ENCODE results near the gene BOLA3.
"Not testable (repeated sequence)": the region's sequence is repeated elsewhere in the genome, so short reads cannot be mapped to it uniquely, and the experiment has no call there.

BOLA3 gene, protein sequence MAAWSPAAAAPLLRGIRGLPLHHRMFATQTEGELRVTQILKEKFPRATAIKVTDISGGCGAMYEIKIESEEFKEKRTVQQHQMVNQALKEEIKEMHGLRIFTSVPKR

GRCh38 chr2:74147727-74148456 is at the start of gene BOLA3:
Gene BOLA3 (minus strand): TSS chr2:74147912. CDS start chr2:74147874, 38 bp downstream.
- peak; percentile 79 for DNase-seq

GRCh38 chr2:74197049-74197448 is 49.3 kb upstream of the BOLA3 start:
- DNase-seq: no peak

GRCh38 chr2:74194799-74195198 is 47.1 kb upstream of the BOLA3 start:
- DNase-seq: no peak

DNA sequence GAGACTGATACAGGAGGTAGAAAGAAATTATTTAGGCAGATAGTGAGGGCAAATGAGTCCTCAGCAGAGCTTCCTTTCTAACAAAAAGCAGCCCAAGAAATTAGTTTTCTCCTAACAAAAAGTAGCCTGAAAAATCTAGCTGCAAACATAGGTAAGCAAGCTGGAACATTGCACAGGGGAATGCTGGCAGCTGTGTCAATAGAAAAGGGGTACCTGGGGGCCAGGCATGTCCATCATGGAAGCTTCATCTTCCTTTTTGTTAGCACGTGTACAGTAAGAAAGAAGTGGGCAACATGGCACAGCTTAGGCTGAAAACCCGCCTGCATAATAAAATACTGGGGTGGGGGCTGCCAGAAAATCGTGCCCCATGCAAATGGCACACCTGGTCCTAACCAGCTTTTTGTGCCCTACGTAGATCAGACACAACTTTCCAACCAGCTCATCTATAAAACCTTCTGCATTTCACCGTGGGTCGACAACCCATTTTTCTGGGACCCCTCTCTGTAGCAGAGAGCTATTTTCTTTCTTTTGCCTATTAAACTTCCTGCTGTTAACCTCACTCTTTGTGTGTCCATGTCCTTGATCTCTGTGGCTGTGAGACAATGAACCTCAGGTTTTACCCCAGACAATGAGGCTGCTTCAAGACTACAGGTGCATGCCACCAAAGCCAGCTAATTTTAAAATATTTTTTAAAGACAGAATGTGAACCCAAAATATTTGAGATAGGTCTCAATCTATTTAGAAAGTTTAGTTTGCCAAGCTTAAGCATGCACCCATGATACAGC is 44.1 kb upstream of the BOLA3 start:
- no peak for DNase-seq

DNA sequence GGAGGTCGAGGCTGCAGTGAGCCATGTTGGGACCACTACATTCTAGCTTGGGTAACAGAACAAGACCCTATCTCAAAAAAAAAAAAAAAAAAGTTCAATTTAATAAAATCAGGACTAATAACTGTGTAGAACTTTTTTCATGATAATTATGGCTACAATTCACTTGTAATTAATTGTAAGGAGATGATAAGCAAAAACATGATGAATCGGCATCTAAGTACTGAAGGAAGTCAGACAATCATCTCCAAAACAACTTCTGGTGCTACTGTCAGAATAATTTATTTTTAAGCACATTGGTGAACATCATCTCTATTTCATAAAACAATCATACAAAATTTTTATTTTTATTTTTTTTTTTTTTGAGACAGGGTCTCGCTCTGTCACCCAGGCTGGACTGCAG is 41.0 kb upstream of the BOLA3 start:
- DNase-seq: no peak

GRCh38 chr2:74188018-74188601 is 40.4 kb upstream of the BOLA3 start:
- no peak for DNase-seq

DNA sequence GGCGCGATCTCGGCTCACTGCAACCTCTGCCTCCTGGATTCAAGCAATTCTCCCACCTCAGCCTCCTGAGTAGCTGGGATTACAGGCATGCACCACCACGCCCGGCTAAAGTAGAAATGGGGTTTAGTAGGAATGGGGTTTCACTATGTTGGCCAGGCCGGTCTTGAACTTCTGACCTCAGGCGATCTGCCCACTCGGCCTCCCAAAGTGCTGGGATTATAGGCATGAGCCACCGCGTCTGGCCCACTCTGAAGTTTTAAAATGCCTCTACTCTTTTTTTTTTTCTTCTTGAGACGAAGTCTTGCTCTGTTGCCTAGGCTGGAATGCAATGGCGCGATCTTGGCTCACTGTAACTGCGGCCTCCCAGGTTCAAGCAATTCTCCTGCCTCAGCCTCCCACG is 39.0 kb upstream of the BOLA3 start:
- not testable (repeated sequence) for DNase-seq

GRCh38 chr2:74186038-74186437 is 38.3 kb upstream of the BOLA3 start:
- DNase-seq: no peak

- no peak for DNase-seq
Observed at GRCh38 chr2:74183878-74184277, 36.2 kb upstream of the BOLA3 start.

DNA sequence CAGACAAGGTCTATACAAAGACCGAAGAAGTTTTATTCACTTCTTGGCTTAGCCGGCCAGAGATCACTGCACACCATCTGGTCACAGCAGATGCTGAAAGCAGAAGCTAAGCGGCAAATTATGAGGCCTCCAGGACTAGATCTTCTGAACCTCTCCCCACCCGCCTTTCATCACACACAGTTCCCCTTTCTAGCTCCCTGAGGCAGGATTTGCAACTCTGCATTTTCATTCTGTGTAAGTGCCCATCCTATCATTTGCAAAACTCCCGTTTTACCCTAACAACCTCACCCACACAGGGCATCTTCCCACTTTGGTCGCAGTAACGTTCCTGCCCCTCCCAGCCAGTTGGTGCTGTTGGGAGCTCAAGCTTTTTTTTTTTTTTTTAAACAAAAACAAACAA is 34.0 kb upstream of the BOLA3 start:
- no peak for DNase-seq

GRCh38 chr2:74179063-74179865 is 31.6 kb upstream of the BOLA3 start:
- no peak for DNase-seq

- peak; percentile 95 for DNase-seq
Observed at GRCh38 chr2:74178211-74179062, 30.7 kb upstream of the BOLA3 start, which contains the start of gene MOB1A. Gene MOB1A (minus strand): TSS chr2:74178879. CDS start chr2:74178674, 205 bp downstream.

GRCh38 chr2:74177696-74178095 is 30.0 kb upstream of the BOLA3 start:
- DNase-seq: no peak

DNA sequence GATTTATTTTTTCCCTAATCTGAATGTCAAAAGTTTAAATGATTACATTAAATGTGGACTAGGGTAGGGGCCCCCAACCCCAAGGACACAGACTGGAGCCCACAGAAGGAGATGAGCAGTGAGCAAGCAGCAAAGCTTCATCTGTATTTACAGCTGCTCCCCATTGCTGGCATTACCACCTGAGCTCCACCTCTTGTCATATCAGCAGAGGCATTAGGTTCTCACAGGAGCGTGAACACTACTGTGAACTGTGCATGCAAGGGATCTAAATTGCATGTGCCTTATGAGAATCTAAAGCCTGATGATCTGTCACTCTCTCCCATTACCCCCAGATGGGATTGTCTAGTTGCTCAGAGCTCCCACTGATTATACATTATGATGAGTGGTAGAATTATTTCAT is 27.2 kb upstream of the BOLA3 start:
- no peak for DNase-seq

GRCh38 chr2:74168739-74169138 is 21.0 kb upstream of the BOLA3 start:
- no peak for DNase-seq

DNA sequence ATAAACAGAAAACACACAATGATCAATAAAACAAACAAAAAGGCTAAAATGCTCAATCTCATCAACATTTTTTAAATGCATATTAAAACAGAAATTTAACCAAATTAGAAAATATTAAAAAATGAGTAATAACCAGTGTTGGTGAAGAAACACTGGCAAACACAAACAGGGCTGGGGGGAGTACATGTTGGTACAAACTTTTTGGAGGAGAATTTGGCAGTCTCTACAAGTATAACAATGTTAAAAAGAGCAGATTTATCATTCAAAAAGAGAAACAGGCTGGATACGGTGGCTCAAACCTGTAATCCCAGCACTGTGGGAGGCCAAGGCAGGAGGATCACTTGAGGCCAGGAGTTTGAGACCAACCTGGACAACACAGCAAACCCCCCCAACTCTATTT is 17.0 kb upstream of the BOLA3 start:
- no peak for DNase-seq

DNA sequence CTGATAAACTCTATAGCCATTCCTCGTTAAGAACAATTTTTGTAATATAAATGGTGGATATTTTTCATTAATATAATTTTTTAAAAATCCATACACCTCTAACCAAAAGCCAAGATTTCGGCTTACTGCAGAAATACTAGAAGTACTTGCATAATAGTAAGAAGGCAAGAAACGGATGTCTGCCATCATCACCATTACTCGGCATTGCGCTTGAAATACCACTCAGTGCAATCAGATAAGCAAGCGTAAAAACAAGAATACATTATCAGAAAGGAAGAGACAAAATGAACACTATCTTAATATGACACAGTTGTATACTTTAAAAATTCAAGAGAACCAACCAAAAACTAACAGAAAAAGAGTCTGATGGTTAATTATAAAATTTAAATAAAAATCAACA is 15.2 kb upstream of the BOLA3 start:
- no peak for DNase-seq

GRCh38 chr2:74155830-74156229 is 8.1 kb upstream of the BOLA3 start:
- no peak for DNase-seq

DNA sequence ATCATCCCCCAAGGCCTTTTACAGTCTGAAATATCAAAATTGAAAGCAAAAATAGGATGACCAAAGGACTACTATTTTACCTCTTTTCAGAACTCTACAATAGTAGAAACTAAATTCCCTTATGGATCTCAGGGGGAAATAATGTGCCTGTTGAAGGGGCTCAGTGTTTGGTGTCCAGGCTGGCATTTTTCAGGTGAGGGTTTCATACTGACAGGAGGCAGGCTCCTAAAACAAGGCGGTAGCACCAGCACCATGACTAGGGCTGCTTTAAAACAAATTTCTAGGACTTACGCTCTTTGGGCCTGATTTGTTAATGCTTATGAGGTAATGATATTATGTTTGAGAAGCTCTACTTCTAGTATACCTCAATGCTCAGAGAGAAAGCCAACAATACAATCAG is 5.2 kb upstream of the BOLA3 start:
- no peak for DNase-seq

DNA sequence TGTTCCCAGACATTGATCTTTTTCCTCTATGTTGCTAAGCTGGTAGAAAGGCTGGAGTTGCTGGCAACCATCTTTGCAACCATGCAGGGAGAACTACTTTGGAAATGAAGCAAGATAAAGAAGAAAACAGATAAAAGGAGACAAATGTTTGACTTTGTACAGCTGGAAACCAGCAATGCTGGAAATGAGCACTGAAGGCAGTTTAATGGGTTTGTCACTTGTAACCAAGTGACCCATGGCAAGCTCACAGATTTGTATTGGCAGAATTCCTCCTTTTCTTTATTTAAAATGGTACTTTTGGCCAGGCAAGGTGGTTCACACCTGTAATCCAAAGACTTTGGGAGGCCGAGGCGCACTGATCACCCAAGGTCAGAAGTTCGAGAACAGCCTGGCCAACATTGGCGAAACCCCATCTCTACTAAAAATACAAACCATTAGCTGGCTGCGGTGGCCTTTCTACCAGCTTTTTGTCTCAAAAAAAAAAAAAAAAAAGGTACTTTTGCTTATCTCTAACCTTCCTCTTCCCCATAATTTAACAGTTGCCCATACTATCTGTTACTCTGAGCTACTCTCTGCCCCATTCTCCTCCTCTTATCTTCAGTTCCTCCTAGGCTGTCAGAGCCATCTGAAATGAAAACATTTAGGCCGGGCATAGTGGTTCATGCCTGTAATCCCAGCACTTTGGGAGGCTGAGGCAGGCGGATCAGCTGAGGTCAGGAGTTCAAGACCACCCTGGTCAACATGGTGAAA is 2.0 kb upstream of the BOLA3 start:
- DNase-seq: no peak

DNA sequence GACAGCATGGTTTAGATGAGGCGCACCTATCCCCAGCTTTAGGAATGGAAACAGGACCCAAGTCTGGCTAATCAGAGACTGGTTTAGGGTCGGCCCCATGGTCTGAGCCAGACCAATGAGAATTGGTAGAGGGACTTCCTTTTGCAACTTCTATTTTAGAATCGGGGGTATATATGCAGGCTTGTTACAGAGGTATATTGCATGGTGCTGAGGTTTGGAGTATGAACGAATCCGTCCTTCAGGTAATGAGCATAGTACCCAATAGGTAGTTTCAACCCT is 1.5 kb upstream of the BOLA3 start:
- DNase-seq: no peak
